HL-60 (cell line): ENCODE data around the gene ZNF74.

Experiments used
- POLR2AphosphoS5 ChIP-seq: IDR thresholded peaks from 2 replicates; pipeline ENCODE4 v1.6.1; 2012; ENCODE audit warnings: low read depth
- SPI1 ChIP-seq: IDR thresholded peaks from 2 replicates; pipeline ENCODE4 v1.6.1; 2012; ENCODE audit warnings: low read depth, mild to moderate bottlenecking, borderline replicate concordance
- TF ChIP-seq, protein P1 (sequence below): IDR thresholded peaks from one replicate; pipeline ENCODE4 v1.5.1; 2011; ENCODE audit warnings: low read length, control low read depth, inconsistent platforms; ENCODE audit not compliant: insufficient read depth
- TF ChIP-seq, protein P2 (sequence below): IDR thresholded peaks from 2 replicates; pipeline ENCODE4 v1.6.1; 2012; ENCODE audit warnings: low read depth; ENCODE audit not compliant: insufficient replicate concordance

DNA sequence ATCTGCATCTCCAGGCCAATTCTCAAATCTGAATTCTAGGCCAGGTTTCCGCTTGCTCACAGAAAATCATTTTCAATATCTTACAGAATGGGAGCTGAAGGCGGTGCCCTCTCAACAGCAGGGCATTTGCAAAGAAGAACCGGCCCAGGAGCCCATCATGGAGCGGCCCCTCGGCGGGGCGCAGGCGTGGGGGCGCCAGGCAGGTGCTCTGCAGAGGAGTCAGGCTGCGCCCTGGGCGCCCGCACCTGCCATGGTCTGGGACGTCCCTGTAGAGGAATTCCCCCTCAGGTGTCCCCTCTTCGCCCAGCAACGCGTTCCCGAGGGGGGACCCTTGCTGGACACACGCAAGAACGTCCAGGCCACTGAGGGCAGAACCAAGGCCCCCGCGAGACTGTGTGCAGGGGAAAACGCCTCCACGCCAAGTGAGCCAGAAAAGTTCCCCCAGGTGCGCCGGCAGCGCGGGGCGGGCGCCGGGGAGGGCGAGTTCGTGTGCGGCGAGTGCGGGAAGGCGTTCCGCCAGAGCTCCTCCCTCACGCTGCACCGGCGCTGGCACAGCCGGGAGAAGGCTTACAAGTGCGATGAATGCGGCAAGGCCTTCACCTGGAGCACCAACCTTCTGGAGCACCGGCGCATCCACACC lies 11.5 kb downstream of the ZNF74 start:
- TF ChIP-seq, protein P1, sequence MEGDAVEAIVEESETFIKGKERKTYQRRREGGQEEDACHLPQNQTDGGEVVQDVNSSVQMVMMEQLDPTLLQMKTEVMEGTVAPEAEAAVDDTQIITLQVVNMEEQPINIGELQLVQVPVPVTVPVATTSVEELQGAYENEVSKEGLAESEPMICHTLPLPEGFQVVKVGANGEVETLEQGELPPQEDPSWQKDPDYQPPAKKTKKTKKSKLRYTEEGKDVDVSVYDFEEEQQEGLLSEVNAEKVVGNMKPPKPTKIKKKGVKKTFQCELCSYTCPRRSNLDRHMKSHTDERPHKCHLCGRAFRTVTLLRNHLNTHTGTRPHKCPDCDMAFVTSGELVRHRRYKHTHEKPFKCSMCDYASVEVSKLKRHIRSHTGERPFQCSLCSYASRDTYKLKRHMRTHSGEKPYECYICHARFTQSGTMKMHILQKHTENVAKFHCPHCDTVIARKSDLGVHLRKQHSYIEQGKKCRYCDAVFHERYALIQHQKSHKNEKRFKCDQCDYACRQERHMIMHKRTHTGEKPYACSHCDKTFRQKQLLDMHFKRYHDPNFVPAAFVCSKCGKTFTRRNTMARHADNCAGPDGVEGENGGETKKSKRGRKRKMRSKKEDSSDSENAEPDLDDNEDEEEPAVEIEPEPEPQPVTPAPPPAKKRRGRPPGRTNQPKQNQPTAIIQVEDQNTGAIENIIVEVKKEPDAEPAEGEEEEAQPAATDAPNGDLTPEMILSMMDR = no peak
- TF ChIP-seq, protein P2, sequence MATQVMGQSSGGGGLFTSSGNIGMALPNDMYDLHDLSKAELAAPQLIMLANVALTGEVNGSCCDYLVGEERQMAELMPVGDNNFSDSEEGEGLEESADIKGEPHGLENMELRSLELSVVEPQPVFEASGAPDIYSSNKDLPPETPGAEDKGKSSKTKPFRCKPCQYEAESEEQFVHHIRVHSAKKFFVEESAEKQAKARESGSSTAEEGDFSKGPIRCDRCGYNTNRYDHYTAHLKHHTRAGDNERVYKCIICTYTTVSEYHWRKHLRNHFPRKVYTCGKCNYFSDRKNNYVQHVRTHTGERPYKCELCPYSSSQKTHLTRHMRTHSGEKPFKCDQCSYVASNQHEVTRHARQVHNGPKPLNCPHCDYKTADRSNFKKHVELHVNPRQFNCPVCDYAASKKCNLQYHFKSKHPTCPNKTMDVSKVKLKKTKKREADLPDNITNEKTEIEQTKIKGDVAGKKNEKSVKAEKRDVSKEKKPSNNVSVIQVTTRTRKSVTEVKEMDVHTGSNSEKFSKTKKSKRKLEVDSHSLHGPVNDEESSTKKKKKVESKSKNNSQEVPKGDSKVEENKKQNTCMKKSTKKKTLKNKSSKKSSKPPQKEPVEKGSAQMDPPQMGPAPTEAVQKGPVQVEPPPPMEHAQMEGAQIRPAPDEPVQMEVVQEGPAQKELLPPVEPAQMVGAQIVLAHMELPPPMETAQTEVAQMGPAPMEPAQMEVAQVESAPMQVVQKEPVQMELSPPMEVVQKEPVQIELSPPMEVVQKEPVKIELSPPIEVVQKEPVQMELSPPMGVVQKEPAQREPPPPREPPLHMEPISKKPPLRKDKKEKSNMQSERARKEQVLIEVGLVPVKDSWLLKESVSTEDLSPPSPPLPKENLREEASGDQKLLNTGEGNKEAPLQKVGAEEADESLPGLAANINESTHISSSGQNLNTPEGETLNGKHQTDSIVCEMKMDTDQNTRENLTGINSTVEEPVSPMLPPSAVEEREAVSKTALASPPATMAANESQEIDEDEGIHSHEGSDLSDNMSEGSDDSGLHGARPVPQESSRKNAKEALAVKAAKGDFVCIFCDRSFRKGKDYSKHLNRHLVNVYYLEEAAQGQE = no peak
- no peak for TF ChIP-seq POLR2AphosphoS5
- no peak for TF ChIP-seq SPI1
